Umbilical cord (tissue), 2 donors: ENCODE measurements around the gene ADGRV1. TPM values are rescaled to one million over a fixed set of nuclear protein-coding genes. Genes with fewer than 3 reads are reported as not detected.
"Not testable (repeated sequence)": the region's sequence is repeated elsewhere in the genome, so short reads cannot be mapped to it uniquely, and the experiment has no call there.

Experiments
- DNase-seq: peaks from one replicate; pipeline ENCODE4 v3.0.0-alpha.2; 2015; ENCODE audit warnings: low spot score
- total RNA-seq: library from RNA; depleted of rRNA; stranded (reverse); fragments of >200 nt; gene quantifications from one replicate; pipeline ENCODE4 v1.2.3, GENCODE V29; 2014; ENCODE audit warnings: low replicate concordance; ENCODE audit not compliant: insufficient read depth

ADGRV1 gene
- total RNA-seq, 1 donor from 2014 or later, result 15.4 TPM

GRCh38 chr5:90551376-90551775 is 7.2 kb upstream of the ADGRV1 start:
- DNase-seq, result no peak

- no peak for DNase-seq
Observed at GRCh38 chr5:90553711-90554110, 4.9 kb upstream of the ADGRV1 start.

- no peak for DNase-seq
Observed at GRCh38 chr5:90554358-90555006, 4.1 kb upstream of the ADGRV1 start.

- no peak for DNase-seq
Observed at GRCh38 chr5:90555666-90556065, 2.9 kb upstream of the ADGRV1 start.

- DNase-seq, result no peak
Observed at GRCh38 chr5:90557391-90557790, 1.2 kb upstream of the ADGRV1 start.

GRCh38 chr5:90557871-90558270 is 726 bp upstream of the ADGRV1 start:
- DNase-seq, result no peak

GRCh38 chr5:90560771-90561170 is 2.2 kb downstream of the ADGRV1 start:
- no peak for DNase-seq

GRCh38 chr5:90561766-90562165 is 3.2 kb downstream of the ADGRV1 start:
- no peak for DNase-seq

- no peak for DNase-seq
Observed at GRCh38 chr5:90562341-90562740, 3.7 kb downstream of the ADGRV1 start.

GRCh38 chr5:90563108-90563507 is 4.5 kb downstream of the ADGRV1 start:
- no peak for DNase-seq

- no peak for DNase-seq
Observed at GRCh38 chr5:90565491-90565890, 6.9 kb downstream of the ADGRV1 start.

GRCh38 chr5:90569084-90569483 is 10.5 kb downstream of the ADGRV1 start:
- DNase-seq, result no peak

GRCh38 chr5:90570034-90570433 is 11.4 kb downstream of the ADGRV1 start:
- DNase-seq, result no peak

GRCh38 chr5:90571147-90571773 is 12.7 kb downstream of the ADGRV1 start:
- DNase-seq, result no peak

GRCh38 chr5:90575712-90576111 is 17.1 kb downstream of the ADGRV1 start:
- DNase-seq, result no peak

- DNase-seq, result not testable (repeated sequence)
Observed at GRCh38 chr5:90576566-90576965, 18.0 kb downstream of the ADGRV1 start.

GRCh38 chr5:90579905-90580304 is 21.3 kb downstream of the ADGRV1 start:
- not testable (repeated sequence) for DNase-seq

GRCh38 chr5:90581956-90582355 is 23.4 kb downstream of the ADGRV1 start:
- no peak for DNase-seq

GRCh38 chr5:90585337-90585986 is 26.9 kb downstream of the ADGRV1 start:
- no peak for DNase-seq

- no peak for DNase-seq
Observed at GRCh38 chr5:90586469-90586868, 27.9 kb downstream of the ADGRV1 start.

- no peak for DNase-seq
Observed at GRCh38 chr5:90590170-90590569, 31.6 kb downstream of the ADGRV1 start.

- DNase-seq, result not testable (repeated sequence)
Observed at GRCh38 chr5:90593083-90593482, 34.5 kb downstream of the ADGRV1 start.

GRCh38 chr5:90595766-90596165 is 37.2 kb downstream of the ADGRV1 start:
- DNase-seq, result not testable (repeated sequence)
